ENCODE data around the gene USE1. TPM values are rescaled to one million over a fixed set of nuclear protein-coding genes. Genes with fewer than 3 reads are reported as not detected.
"Not testable (repeated sequence)": the region's sequence is repeated elsewhere in the genome, so short reads cannot be mapped to it uniquely, and the experiment has no call there.

Gene USE1
- 11.1 TPM for total RNA-seq (ENCODE audit: insufficient read depth, low replicate concordance)

GRCh38 chr19:17215127-17215971, at the start of gene USE1:
Gene USE1, plus strand, starts transcription at chr19:17215357. Its CDS starts 49 bp downstream, at chr19:17215406.
- peak; percentile 96 for DNase-seq (ENCODE audit: low spot score)

- no peak for DNase-seq (ENCODE audit: low spot score)
Measured at GRCh38 chr19:17165715-17166114, 49.4 kb upstream of the USE1 start.

GRCh38 chr19:17170538-17171297, 44.4 kb upstream of the USE1 start:
- no peak for DNase-seq (ENCODE audit: low spot score)

- no peak for DNase-seq (ENCODE audit: low spot score)
Measured at GRCh38 chr19:17171874-17172273, 43.3 kb upstream of the USE1 start.

GRCh38 chr19:17172624-17173345, 42.4 kb upstream of the USE1 start:
- no peak for DNase-seq (ENCODE audit: low spot score)

GRCh38 chr19:17178291-17178690, 36.9 kb upstream of the USE1 start:
- DNase-seq (ENCODE audit: low spot score) = no peak

- DNase-seq (ENCODE audit: low spot score) = no peak
Measured at GRCh38 chr19:17180997-17181702, 34.0 kb upstream of the USE1 start.

GRCh38 chr19:17183271-17183761, 31.8 kb upstream of the USE1 start:
- DNase-seq (ENCODE audit: low spot score) = no peak

GRCh38 chr19:17183858-17184321, 31.3 kb upstream of the USE1 start:
- DNase-seq (ENCODE audit: low spot score) = peak; percentile 66

- peak; percentile 10 for DNase-seq (ENCODE audit: low spot score)
Measured at GRCh38 chr19:17184371-17184841, 30.8 kb upstream of the USE1 start.

- DNase-seq (ENCODE audit: low spot score) = no peak
Measured at GRCh38 chr19:17185590-17185989, 29.6 kb upstream of the USE1 start.

- DNase-seq (ENCODE audit: low spot score) = not testable (repeated sequence)
Measured at GRCh38 chr19:17191736-17192135, 23.4 kb upstream of the USE1 start.

- no peak for DNase-seq (ENCODE audit: low spot score)
Measured at GRCh38 chr19:17192751-17193150, 22.4 kb upstream of the USE1 start.

- DNase-seq (ENCODE audit: low spot score) = no peak
Measured at GRCh38 chr19:17194608-17195007, 20.5 kb upstream of the USE1 start.

GRCh38 chr19:17195106-17195505, 20.1 kb upstream of the USE1 start:
- no peak for DNase-seq (ENCODE audit: low spot score)

- DNase-seq (ENCODE audit: low spot score) = no peak
Measured at GRCh38 chr19:17196610-17197009, 18.5 kb upstream of the USE1 start.

- DNase-seq (ENCODE audit: low spot score) = no peak
Measured at GRCh38 chr19:17197666-17198065, 17.5 kb upstream of the USE1 start.

GRCh38 chr19:17200408-17201079, 14.6 kb upstream of the USE1 start:
- no peak for DNase-seq (ENCODE audit: low spot score)

- DNase-seq (ENCODE audit: low spot score) = no peak
Measured at GRCh38 chr19:17202249-17202648, 12.9 kb upstream of the USE1 start.

- no peak for DNase-seq (ENCODE audit: low spot score)
Measured at GRCh38 chr19:17202713-17203112, 12.4 kb upstream of the USE1 start.

All from umbilical cord (tissue), 2 donors.